Activated T-helper 2 cell treated with anti-CD3 and anti-CD28 coated beads, Interferon-gamma antibody, Interleukin-2, Interleukin-4, amounts not matched to agents 10 μg/mL and 5 μg/mL and 100 μg/mL, durations not matched to agents 14 hours and 24 hours and 36 hours (primary cell): Measurements from ENCODE around the gene MROH8. TPM values are rescaled to one million over a fixed set of nuclear protein-coding genes. Genes with fewer than 3 reads are reported as not detected.

Experiments
- DNase-seq: peaks from one replicate; pipeline ENCODE4 v3.0.0; 2021; ENCODE audit warnings: low spot score
- H3K27ac Mint-ChIP-seq: one replicate; pipeline ENCODE4 v1.8.0; 2021; ENCODE audit warnings: mixed read lengths
- H3K27me3 Mint-ChIP-seq: one replicate; pipeline ENCODE4 v1.8.0; 2021; ENCODE audit warnings: low read depth, mixed read lengths
- H3K36me3 Mint-ChIP-seq: one replicate; pipeline ENCODE4 v1.8.0; 2021; ENCODE audit warnings: low read depth, mixed read lengths
- H3K4me1 Mint-ChIP-seq: one replicate; pipeline ENCODE4 v1.8.0; 2021; ENCODE audit warnings: low read depth, mixed read lengths
- H3K4me3 Mint-ChIP-seq: one replicate; pipeline ENCODE4 v1.8.0; 2021; ENCODE audit warnings: low read depth, mild to moderate bottlenecking, moderate library complexity, mixed read lengths
- H3K9me3 Mint-ChIP-seq: one replicate; pipeline ENCODE4 v1.8.0; 2021; ENCODE audit warnings: mixed read lengths
- intact Hi-C: fragments of 100-400 bp; cut with micrococcal nuclease; formaldehyde crosslinking; loops from one replicate; pipeline ENCODE4 v1.15.1; 2023
- total RNA-seq: library from RNA; stranded (reverse); gene quantifications from 2 replicates; pipeline ENCODE4 v1.2.3, GENCODE V29; 2022

Gene MROH8
- total RNA-seq, 1 donor from 2014 or later = 1.3 TPM

DNA sequence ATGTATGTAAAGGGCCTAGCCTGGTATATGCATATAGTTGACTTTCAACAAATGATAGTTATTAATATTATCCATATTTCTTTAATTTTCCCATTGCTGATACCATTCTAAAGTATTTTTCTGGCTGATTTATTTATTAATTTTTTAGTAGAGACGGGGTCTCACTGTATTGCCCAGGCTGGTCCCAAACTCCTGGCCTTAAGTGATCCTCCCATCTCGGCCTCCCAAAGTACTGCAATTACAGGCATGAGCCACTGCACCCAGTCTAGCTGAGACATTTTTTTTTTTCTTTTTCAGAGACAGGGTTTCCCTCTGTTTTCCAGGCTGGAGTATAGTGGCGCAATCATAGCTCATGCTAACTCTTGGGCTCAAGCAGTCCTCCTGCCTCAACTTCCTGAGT, 29.8 kb upstream of the MROH8 start:
- Mint-ChIP-seq H3K4me3 (no peak overlapping the region), H3K27me3 (no peaks in the 10 kb centered on the region), H3K9me3 (no peaks in the 10 kb centered on the region), H3K27ac (no peak overlapping the region), H3K36me3 (peaks cover 61% of the 10 kb centered on the region), H3K4me1 (no peaks in the 10 kb centered on the region)
- no peak for DNase-seq
- intact Hi-C loops = no loop called here

DNA sequence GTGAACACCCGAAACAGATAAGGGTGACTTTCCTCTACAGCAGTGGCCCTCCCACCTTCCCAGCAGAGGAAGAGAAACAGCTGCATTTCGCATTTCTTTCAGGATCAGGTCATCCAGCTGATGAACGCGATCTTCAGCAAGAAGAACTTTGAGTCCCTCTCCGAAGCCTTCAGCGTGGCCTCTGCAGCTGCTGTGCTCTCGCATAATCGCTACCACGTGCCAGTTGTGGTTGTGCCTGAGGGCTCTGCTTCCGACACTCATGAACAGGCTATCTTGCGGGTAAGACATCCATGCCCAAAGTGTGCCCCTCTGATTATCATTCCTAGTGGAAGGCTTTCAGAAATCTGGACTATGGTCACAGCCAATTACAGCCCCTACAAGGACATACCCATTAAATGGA, 27.8 kb upstream of the MROH8 start:
- no peak for DNase-seq
- Mint-ChIP-seq H3K36me3 (peaks cover 61% of the 10 kb centered on the region), H3K27ac (no peak overlapping the region), H3K4me3 (no peak overlapping the region), H3K27me3 (no peaks in the 10 kb centered on the region), H3K9me3 (no peaks in the 10 kb centered on the region), H3K4me1 (peaks cover 2% of the 10 kb centered on the region)
- intact Hi-C loops = no loop called here

DNA sequence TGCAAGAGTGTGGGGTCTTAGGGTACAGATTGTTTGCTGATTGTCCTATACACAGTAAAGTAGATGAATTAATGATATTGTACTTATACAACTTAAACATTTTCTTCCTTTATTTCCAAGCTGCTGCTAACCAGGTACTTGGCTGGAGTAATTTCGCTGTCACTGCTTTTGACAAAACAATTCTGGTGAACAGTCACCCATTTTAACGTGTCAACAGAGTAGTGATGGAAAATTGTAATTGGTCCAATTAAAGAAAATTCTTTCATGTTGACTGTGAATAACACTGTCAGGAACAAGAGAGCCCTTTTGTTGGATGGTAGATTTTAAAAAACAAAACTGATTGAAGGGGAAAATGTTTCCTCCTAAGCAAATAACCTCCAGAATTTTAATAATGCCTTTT, 26.4 kb upstream of the MROH8 start:
- no peak overlapping the region for H3K4me3 Mint-ChIP-seq
- no peaks in the 10 kb centered on the region for H3K9me3 Mint-ChIP-seq
- H3K27ac Mint-ChIP-seq = no peak overlapping the region
- no peaks in the 10 kb centered on the region for H3K27me3 Mint-ChIP-seq
- no peak for DNase-seq
- H3K4me1 Mint-ChIP-seq = peaks cover 4% of the 10 kb centered on the region
- intact Hi-C loops = no loop called here
- peaks cover 70% of the 10 kb centered on the region for H3K36me3 Mint-ChIP-seq

DNA sequence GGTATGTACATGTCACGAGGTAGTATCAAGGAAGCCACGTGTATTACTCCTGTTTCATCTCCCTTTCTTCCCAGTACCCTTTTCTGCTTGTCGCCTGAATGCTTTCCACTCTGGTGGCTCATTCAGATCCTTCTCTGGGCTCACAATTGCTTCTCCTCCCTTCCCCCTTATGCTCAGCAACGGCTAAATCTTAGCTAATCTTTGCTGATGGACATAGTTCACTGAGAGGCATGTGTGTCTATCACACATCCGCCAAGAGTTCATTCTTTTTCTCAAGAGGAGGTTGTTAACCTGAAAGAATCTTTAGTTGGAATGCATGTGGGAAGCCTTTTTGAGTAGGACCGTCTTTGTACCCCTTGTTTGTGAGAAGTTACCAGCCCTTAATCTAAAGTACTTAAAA, 25.8 kb upstream of the MROH8 start:
- H3K27ac Mint-ChIP-seq = no peak overlapping the region
- H3K27me3 Mint-ChIP-seq = no peaks in the 10 kb centered on the region
- peaks cover 76% of the 10 kb centered on the region for H3K36me3 Mint-ChIP-seq
- intact Hi-C loops = no loop called here
- peaks cover 4% of the 10 kb centered on the region for H3K4me1 Mint-ChIP-seq
- no peaks in the 10 kb centered on the region for H3K9me3 Mint-ChIP-seq
- DNase-seq = no peak
- no peak overlapping the region for H3K4me3 Mint-ChIP-seq

DNA sequence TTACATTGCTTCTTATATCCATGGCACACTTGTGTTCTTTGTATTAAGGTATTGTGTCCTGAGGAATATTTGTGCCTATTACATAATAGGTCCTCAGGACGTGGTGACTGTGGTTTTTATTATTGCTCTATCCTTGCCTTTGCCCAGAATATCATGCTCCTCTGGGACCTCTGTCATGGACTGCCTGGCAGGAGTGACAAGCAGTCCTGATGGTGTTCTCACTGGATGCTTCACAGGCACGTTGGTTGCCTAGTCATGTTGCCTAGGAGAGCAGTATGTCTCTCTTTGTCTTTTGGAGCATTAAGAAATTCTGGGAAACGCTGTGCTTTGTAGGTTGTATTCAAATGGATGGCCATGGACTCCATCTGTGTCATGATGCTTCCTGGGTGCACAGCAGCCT, 24.7 kb upstream of the MROH8 start:
- no peaks in the 10 kb centered on the region for H3K27me3 Mint-ChIP-seq
- H3K27ac Mint-ChIP-seq = no peak overlapping the region
- peaks cover 4% of the 10 kb centered on the region for H3K4me1 Mint-ChIP-seq
- DNase-seq = no peak
- H3K9me3 Mint-ChIP-seq = no peaks in the 10 kb centered on the region
- no peak overlapping the region for H3K4me3 Mint-ChIP-seq
- intact Hi-C loops = no loop called here
- H3K36me3 Mint-ChIP-seq = peaks cover 82% of the 10 kb centered on the region

DNA sequence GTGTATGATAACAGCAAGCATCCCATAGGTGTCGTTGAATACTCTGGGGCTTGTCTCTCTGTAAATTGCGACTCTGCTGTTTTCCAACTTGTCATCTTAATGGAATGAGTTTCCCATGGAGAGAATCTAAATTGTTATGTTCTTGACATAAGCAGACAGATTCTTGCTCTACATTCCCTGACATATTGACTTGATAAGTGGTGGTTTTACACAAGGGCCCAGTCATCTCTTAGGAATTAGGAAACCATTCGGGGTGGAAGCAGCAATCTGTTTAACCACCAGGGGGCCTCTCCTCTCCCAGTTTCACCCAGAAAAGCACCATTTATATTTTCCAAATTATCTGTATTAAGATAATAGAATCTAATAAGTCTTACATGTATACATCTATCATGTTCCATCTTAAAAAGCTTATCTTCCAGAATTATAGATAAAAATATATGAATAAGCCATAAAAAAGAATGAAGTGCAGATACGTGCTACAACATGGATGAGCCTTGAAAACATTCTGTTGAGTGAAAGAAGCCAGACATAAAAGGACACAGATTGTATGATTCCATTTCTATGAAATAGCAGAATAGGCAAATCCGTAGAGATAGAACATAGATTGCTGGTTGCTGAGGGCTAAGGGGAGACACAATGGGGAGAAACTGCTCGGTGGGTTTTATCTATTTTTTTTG, 23.1 kb upstream of the MROH8 start:
- Mint-ChIP-seq H3K4me3 (no peak overlapping the region), H3K27me3 (no peaks in the 10 kb centered on the region), H3K9me3 (no peaks in the 10 kb centered on the region), H3K27ac (no peak overlapping the region), H3K36me3 (peaks cover 82% of the 10 kb centered on the region), H3K4me1 (peaks cover 4% of the 10 kb centered on the region)
- no peak for DNase-seq
- intact Hi-C loops = no loop called here

DNA sequence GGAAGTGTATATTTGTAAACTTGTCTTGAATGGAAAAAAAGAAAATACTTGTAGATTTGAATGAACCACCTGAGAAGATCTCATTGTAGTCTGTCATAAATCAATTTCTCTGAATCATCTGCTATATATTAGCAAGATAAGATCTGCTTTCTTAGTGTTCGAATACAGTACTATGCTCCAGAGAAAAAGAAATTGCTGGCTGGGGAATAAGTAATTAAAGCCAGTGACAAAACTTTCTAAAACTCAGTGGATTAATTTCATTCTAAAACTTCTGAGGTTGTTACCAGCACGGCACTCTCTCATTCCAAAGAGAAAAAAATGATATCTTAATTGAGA, 22.4 kb upstream of the MROH8 start:
- peaks cover 7% of the 10 kb centered on the region for H3K4me1 Mint-ChIP-seq
- H3K4me3 Mint-ChIP-seq = no peak overlapping the region
- intact Hi-C loops = no loop called here
- no peak for DNase-seq
- no peaks in the 10 kb centered on the region for H3K9me3 Mint-ChIP-seq
- H3K36me3 Mint-ChIP-seq = peaks cover 82% of the 10 kb centered on the region
- H3K27me3 Mint-ChIP-seq = no peaks in the 10 kb centered on the region
- no peak overlapping the region for H3K27ac Mint-ChIP-seq

DNA sequence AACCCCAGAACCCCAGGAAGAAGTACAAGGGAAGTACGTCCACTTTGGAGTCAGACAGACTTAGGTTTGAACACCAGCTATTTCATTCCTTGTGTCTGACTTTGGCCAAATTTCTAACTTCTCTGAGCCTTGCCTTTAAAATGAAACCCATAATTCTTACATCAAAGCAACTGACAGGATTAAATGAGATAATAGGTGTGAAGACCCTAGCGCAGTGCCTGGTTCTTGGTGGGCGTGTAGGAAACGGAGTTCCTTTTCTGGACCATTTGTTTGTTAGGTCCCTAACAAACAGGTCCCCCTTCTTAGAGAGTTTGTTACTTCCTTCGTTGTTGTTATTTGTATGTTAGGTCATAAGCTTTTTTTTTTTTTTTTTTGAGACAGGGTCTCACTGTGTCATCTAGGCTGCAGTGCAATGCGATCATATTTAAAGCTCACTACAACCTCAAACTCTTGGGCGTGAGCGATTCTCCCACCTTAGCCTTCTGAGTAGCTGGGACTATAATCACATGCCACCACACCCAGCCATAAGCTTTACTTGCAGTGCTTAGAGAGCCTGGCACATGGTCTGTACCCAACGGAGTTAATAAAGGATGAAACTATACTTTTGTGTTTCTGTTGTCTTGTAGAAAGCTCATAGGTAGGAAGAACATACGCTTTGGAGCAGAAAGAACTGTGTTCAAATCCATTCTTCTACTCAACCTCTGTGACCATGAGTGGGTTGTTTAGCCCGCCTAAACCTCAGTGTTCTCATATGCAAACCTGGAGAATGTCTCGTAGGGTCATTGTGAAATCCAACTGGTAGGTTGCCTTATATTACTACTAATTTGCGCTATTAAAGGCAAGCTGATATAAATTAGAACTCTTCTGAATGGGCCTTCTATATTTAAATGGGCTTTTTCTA, 21.8 kb upstream of the MROH8 start:
- intact Hi-C loops = no loop called here
- Mint-ChIP-seq H3K4me3 (no peak overlapping the region), H3K27me3 (no peaks in the 10 kb centered on the region), H3K27ac (no peak overlapping the region), H3K9me3 (no peaks in the 10 kb centered on the region), H3K36me3 (peaks cover 82% of the 10 kb centered on the region), H3K4me1 (peaks cover 11% of the 10 kb centered on the region)
- no peak for DNase-seq

DNA sequence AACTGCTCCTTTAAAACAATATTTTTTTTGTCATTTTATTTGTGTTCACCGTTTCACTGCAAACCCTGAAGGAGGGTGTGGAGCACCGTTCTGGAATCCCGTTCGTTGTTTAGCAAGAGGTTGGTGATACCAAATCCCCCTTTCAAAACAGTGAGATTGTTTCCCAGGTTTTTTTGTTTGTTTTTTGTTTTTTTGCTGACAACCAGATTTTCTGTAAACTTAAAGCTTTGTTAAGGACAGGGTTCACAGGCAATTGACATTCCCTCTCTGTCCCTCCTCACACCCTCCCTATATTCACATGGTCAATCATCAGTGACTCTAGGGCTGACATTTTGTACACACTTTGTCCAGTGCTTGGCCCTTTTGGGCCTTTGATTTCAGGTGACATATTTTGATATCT, 21.0 kb upstream of the MROH8 start:
- Mint-ChIP-seq H3K27ac (no peak overlapping the region), H3K27me3 (no peaks in the 10 kb centered on the region), H3K4me1 (peaks cover 15% of the 10 kb centered on the region), H3K36me3 (peaks cover 80% of the 10 kb centered on the region), H3K9me3 (no peaks in the 10 kb centered on the region), H3K4me3 (no peak overlapping the region)
- no peak for DNase-seq
- intact Hi-C loops = no loop called here

DNA sequence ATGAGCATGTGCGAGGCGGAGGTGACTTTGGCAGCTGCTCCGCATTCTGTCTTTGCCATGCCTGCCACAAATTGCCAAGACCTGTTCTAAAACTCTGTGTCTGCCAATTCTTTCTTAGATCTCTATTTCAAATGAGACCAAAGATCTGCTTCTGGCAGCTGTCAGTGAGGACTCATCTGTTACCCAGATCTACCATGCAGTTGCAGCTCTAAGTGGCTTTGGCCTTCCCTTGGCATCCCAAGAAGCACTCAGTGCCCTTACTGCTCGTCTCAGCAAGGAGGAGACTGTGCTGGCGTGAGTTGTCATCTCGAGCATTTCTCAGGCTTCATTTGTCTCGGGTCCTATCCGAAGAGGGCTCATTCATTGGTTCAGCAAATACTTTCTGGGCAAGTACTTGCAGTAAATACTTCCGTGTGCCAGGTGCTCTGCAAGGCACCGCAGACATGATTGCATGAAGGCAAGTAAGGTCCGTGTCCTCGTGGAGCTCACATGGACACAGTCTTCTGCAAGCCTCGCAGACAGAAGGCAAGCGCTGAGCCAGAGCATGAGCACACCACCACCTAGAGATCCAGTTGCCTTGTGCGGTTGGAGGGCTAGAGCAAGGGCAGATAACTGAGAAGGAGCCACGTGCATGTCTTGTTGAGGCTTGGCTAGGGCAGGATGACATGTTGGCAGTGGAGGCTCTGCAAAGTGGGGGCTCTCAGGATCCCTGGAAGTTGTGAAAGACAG, 19.7 kb upstream of the MROH8 start:
- Mint-ChIP-seq H3K27ac (no peak overlapping the region), H3K4me1 (peaks cover 26% of the 10 kb centered on the region), H3K9me3 (no peaks in the 10 kb centered on the region), H3K36me3 (peaks cover 73% of the 10 kb centered on the region), H3K4me3 (no peak overlapping the region), H3K27me3 (no peaks in the 10 kb centered on the region)
- DNase-seq = no peak
- intact Hi-C loops = loop anchor here (10.0 kb wide), 1 partner anchor 186 kb away; no protein-coding TSS in a partner anchor

DNA sequence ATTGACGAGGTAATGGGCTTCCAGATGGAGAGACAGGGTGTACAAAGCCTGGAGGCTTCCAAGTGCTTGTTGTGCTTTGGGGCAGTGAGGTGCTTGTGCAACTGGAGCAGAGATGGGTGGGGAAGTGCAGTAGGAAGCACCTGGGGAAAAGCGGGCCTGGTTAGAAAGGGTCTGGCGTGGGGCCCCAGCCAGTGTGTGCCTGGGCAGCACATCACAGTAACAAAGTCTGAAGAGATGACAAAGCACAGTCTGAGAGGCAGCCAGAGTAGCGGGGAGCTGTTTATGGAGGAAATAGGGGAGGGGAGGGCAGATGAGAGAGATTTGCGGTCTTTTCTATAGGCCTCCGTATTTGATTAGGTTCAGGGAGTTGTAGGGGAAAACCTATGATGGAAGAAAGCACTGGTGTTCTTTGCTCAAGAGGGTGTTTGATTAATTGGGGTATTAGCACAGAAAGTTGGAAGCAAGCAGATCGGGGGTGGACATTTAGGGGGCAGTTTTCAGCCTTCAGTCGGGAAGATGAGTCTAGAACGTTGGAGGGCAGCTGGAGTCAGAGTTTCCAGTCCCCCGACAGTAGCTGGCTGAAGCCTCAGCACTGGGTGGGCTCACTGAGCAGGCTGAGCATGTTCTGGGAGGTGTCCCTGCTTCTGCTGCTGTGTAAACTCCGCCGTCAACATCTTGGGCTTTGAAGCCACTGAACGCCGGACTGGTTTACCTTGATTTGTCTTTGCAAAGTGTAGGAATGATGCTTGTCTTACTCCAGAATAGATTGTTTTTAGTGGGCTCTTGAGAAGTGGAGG, 15.5 kb upstream of the MROH8 start:
- no peaks in the 10 kb centered on the region for H3K27me3 Mint-ChIP-seq

DNA sequence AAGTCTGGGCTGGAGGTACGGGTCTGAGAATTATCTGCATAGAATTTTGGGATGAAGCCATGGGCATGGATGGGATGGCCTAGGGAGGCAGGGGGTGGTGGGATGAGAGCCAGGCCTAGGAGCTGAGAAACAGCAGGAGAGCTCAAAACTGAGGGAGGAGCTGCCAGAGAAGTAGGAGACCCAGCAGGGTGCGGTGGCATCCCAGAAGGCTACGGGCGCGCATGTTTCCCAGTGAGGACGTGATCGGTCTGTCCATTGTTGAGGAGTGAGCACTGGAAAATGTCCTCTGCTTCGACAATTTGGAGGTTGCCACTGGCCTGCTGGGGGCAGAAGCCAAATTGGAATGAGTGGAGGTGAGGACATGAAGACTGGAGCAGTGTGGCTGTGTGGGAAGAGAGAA, 14.5 kb upstream of the MROH8 start:
- H3K4me1 Mint-ChIP-seq = peaks cover 58% of the 10 kb centered on the region
- no peaks in the 10 kb centered on the region for H3K9me3 Mint-ChIP-seq
- intact Hi-C loops = loop anchor here (10.0 kb wide), 1 partner anchor 191 kb away; no protein-coding TSS in a partner anchor
- H3K27ac Mint-ChIP-seq = peak overlapping the region; percentile 79
- H3K36me3 Mint-ChIP-seq = peaks cover 72% of the 10 kb centered on the region
- DNase-seq = no peak
- no peaks in the 10 kb centered on the region for H3K27me3 Mint-ChIP-seq
- no peak overlapping the region for H3K4me3 Mint-ChIP-seq

More for the DNA sequence above, 15.5 kb upstream of the MROH8 start:
- H3K36me3 Mint-ChIP-seq = peaks cover 70% of the 10 kb centered on the region
- intact Hi-C loops = loop anchor here (10.0 kb wide), 1 partner anchor 190 kb away; no protein-coding TSS in a partner anchor
- no peaks in the 10 kb centered on the region for H3K9me3 Mint-ChIP-seq
- H3K27ac Mint-ChIP-seq = peak overlapping the region; percentile 79
- peaks cover 49% of the 10 kb centered on the region for H3K4me1 Mint-ChIP-seq
- DNase-seq = no peak
- peak overlapping the region; percentile 31 for H3K4me3 Mint-ChIP-seq
